H1 (cell line): ENCODE data around the gene WDR27. TPM values are rescaled to one million over a fixed set of nuclear protein-coding genes. Genes with fewer than 3 reads are reported as not detected.

Experiments used
- CTCF ChIA-PET: fragments of 300-600 bp; sonication (Branson Sonifier 250); formaldehyde crosslinking; loops from one replicate; lab custom pipeline; 2021; ENCODE audit not compliant: partially characterized antibody; lab: Charles Lee
- POLR2A ChIA-PET: fragments of 300-600 bp; sonication (Branson Sonifier 250); formaldehyde crosslinking; loops from one replicate; lab custom pipeline; 2021; ENCODE audit warnings: inconsistent platforms; ENCODE audit not compliant: partially characterized antibody; lab: Charles Lee
- DNase-seq, 2 experiments: peaks; one replicate each; pipeline versions ENCODE4 v3.0.0 to v3.0.0-alpha.2; 2010 to 2022; ENCODE audit warnings: low spot score in 2 of 2, low read depth in 1 of 2, mixed read lengths in 1 of 2
- FAIRE-seq: peaks from 2 replicates; lab custom pipeline; 2011; peaks lifted over from hg19 to GRCh38; lab: Jason Lieb, UNC
- H2AFZ ChIP-seq: 2 replicates; pipeline ENCODE4 v1.8.1; 2012; ENCODE audit warnings: low read length, inconsistent platforms
- H2AK5ac ChIP-seq: 2 replicates; pipeline ENCODE4 v1.6.1; 2013; ENCODE audit warnings: low read depth, low read length
- H2BK120ac ChIP-seq: replicated peaks from 2 replicates; pipeline ENCODE3; 2013; ENCODE audit warnings: low read depth, low read length, inconsistent platforms
- H2BK12ac ChIP-seq: 2 replicates; pipeline ENCODE4 v1.6.1; 2013; ENCODE audit warnings: low read depth, low read length
- H2BK15ac ChIP-seq: 2 replicates; pipeline ENCODE4 v1.6.1; 2013; ENCODE audit warnings: low read length
- H2BK20ac ChIP-seq: 2 replicates; pipeline ENCODE4 v1.6.1; 2013; ENCODE audit warnings: low read length
- H2BK5ac ChIP-seq: 2 replicates; pipeline ENCODE4 v1.6.1; 2013; ENCODE audit warnings: low read depth, low read length
- H3K14ac ChIP-seq: 2 replicates; pipeline ENCODE4 v1.6.1; 2013; ENCODE audit warnings: inconsistent platforms; ENCODE audit not compliant: insufficient read length
- H3K18ac ChIP-seq: 2 replicates; pipeline ENCODE4 v1.6.1; 2013; ENCODE audit warnings: low read length; ENCODE audit errors: extremely low read depth
- H3K23ac ChIP-seq: 2 replicates; pipeline ENCODE4 v1.6.1; 2013; ENCODE audit warnings: inconsistent platforms; ENCODE audit not compliant: insufficient read length
- H3K23me2 ChIP-seq: 2 replicates; pipeline ENCODE4 v1.6.1; 2013; ENCODE audit warnings: low read depth, low read length
- H3K27ac ChIP-seq: 2 replicates; pipeline ENCODE4 v1.6.1; 2011; ENCODE audit warnings: low read depth, low read length, inconsistent platforms
- H3K27me3 ChIP-seq, 4 experiments: replicated peaks in 1 of 4; 1 replicate in 1 of 4; 2 replicates in 3 of 4; pipeline versions ENCODE4 v1.6.1 to v1.8.1; 2011 to 2013; ENCODE audit warnings: low read length in 3 of 4, mild to moderate bottlenecking in 3 of 4, inconsistent platforms in 2 of 4, mixed read lengths in 2 of 4, moderate library complexity in 1 of 4; ENCODE audit not compliant: control insufficient read depth in 3 of 4, insufficient read depth in 3 of 4; ENCODE audit errors: extremely low read depth in 1 of 4
- H3K36me3 ChIP-seq, 4 experiments: 2 replicates each; pipeline versions ENCODE4 v1.6.1 to v1.8.1; 2011 to 2013; ENCODE audit warnings: mild to moderate bottlenecking in 4 of 4, low read length in 3 of 4, moderate library complexity in 2 of 4, control low read depth in 1 of 4, inconsistent platforms in 1 of 4; ENCODE audit not compliant: insufficient read depth in 4 of 4, control insufficient read depth in 2 of 4
- H3K4ac ChIP-seq: replicated peaks from 2 replicates; pipeline ENCODE3; 2013; ENCODE audit warnings: low read length, low read depth, mixed read lengths, inconsistent platforms; ENCODE audit not compliant: insufficient read length
- H3K4me1 ChIP-seq, 4 experiments: replicated peaks in 1 of 4; 1 replicate in 1 of 4; 2 replicates in 3 of 4; pipeline versions ENCODE4 v1.6.1 to v1.8.1; 2011 to 2013; ENCODE audit warnings: low read length in 3 of 4, inconsistent platforms in 2 of 4, mixed read lengths in 1 of 4; ENCODE audit not compliant: insufficient read depth in 4 of 4, control insufficient read depth in 3 of 4
- H3K4me2 ChIP-seq, 2 experiments: 2 replicates each; pipeline versions ENCODE4 v1.6.1 to v1.8.1; 2011 to 2013; ENCODE audit warnings: low read depth in 2 of 2, low read length in 2 of 2, control low read depth in 1 of 2, inconsistent platforms in 1 of 2, mild to moderate bottlenecking in 1 of 2; ENCODE audit not compliant: insufficient read depth in 1 of 2
- H3K4me3 ChIP-seq, 4 experiments: fragments of 200-600, 300-600 bp in 1 of 4; sonication (generic), shearing (Covaris generic), sonication (Bioruptor Twin) in 1 of 4; 2 replicates each; pipeline versions ENCODE4 v1.5.1 to v1.8.1; 2011 to 2016; ENCODE audit warnings: low read length in 4 of 4, low read depth in 3 of 4, control low read depth in 2 of 4, inconsistent platforms in 2 of 4, mild to moderate bottlenecking in 2 of 4, mixed read lengths in 1 of 4, moderate library complexity in 1 of 4; ENCODE audit not compliant: insufficient read depth in 2 of 4; ENCODE audit errors: extremely low read depth in 1 of 4
- H3K56ac ChIP-seq: replicated peaks from 2 replicates; pipeline ENCODE3; 2013; ENCODE audit warnings: low read depth, mild to moderate bottlenecking, mixed read lengths, low read length, inconsistent platforms; ENCODE audit not compliant: insufficient read length
- H3K79me1 ChIP-seq: 2 replicates; pipeline ENCODE4 v1.6.1; 2013; ENCODE audit warnings: low read depth, low read length, control low read depth
- H3K79me2 ChIP-seq, 2 experiments: 2 replicates each; pipeline versions ENCODE4 v1.6.1 to v1.8.1; 2012 to 2013; ENCODE audit warnings: low read length in 2 of 2, mild to moderate bottlenecking in 2 of 2, inconsistent platforms in 1 of 2; ENCODE audit not compliant: insufficient read depth in 2 of 2, control insufficient read depth in 1 of 2
- H3K9ac ChIP-seq, 4 experiments: replicated peaks in 1 of 4; 1 replicate in 1 of 4; 2 replicates in 3 of 4; pipeline versions ENCODE4 v1.6.1 to v1.8.1; 2011 to 2013; ENCODE audit warnings: low read depth in 3 of 4, low read length in 3 of 4, control low read depth in 2 of 4, mild to moderate bottlenecking in 2 of 4, moderate library complexity in 2 of 4, inconsistent platforms in 1 of 4; ENCODE audit errors: extremely low read depth in 1 of 4
- H3K9me3 ChIP-seq, 2 experiments: 2 replicates each; pipeline versions ENCODE4 v1.6.1 to v1.8.1; 2012 to 2013; ENCODE audit warnings: mild to moderate bottlenecking in 2 of 2, moderate library complexity in 2 of 2, control low read depth in 1 of 2, inconsistent platforms in 1 of 2, low read depth in 1 of 2, low read length in 1 of 2, mixed read lengths in 1 of 2; ENCODE audit not compliant: insufficient read depth in 2 of 2
- H4K20me1 ChIP-seq, 2 experiments: replicated peaks in 1 of 2; 2 replicates each; pipeline versions ENCODE3 to v1.8.1; 2011 to 2013; ENCODE audit warnings: inconsistent platforms in 2 of 2, low read length in 2 of 2, mild to moderate bottlenecking in 1 of 2; ENCODE audit not compliant: insufficient read depth in 2 of 2, control insufficient read depth in 1 of 2
- H4K5ac ChIP-seq: 2 replicates; pipeline ENCODE4 v1.6.1; 2013; ENCODE audit warnings: low read length, low read depth, mixed read lengths, inconsistent platforms; ENCODE audit not compliant: insufficient read length
- H4K8ac ChIP-seq: 2 replicates; pipeline ENCODE4 v1.8.0; 2013; ENCODE audit warnings: mild to moderate bottlenecking, moderate library complexity, low read length, inconsistent platforms; ENCODE audit not compliant: insufficient read depth; ENCODE audit errors: extremely low read depth
- H4K91ac ChIP-seq: replicated peaks from 2 replicates; pipeline ENCODE3; 2013; ENCODE audit warnings: low read length, mixed read lengths, inconsistent platforms; ENCODE audit not compliant: insufficient read length
- ZNF274 ChIP-seq: IDR thresholded peaks from 2 replicates; pipeline ENCODE4 v1.7.0; 2012; ENCODE audit warnings: low read length, borderline replicate concordance; ENCODE audit errors: extremely low read depth
- WGBS, 2 experiments: shearing (Covaris generic) in 1 of 2; methylation state at CpG; one replicate each; pipeline versions ENCODE4 v1.1.6 to v1.1.7; 2013 to 2015; ENCODE audit warnings: low lambda C conversion rate in 2 of 2, mixed read lengths in 2 of 2, inconsistent platforms in 1 of 2, low coverage in 1 of 2, missing lambda C conversion rate in 1 of 2; ENCODE audit not compliant: insufficient replicate concordance in 2 of 2, insufficient coverage in 1 of 2, insufficient read length in 1 of 2; ENCODE audit errors: extremely low coverage in 1 of 2, missing lambda C conversion rate in 1 of 2; 5-methylcytosine and 5-hydroxymethylcytosine counted together
- polyA plus RNA-seq, 7 experiments: library from polyadenylated mRNA; depleted of rRNA in 3 of 7; stranded (reverse) in 5 of 7; unstranded in 2 of 7; fragments of >200 nt in 5 of 7; fragments of 200-250 nt in 2 of 7; gene quantifications; 1 replicate in 5 of 7; 2 replicates in 1 of 7; 4 replicates in 1 of 7; pipeline versions ENCODE4 v1.2.1 to v1.2.3, GENCODE V29; 2011 to 2013; ENCODE audit warnings: missing spikeins in 2 of 7, mixed read lengths in 2 of 7
- total RNA-seq: library from RNA; stranded (reverse); fragmentation: NEBNext Ultra II Directional; extraction: Animal tissue kit (Norgen Biotek cat#: 25700); gene quantifications from 2 replicates; pipeline ENCODE4 v1.2.1, GENCODE V29; 2021
- TF ChIP-seq, protein P1 (sequence below): IDR thresholded peaks from 2 replicates; pipeline ENCODE4 v1.6.1; 2011; ENCODE audit warnings: low read depth, mild to moderate bottlenecking, low read length; ENCODE audit not compliant: insufficient read depth

WDR27 gene
- total and polyA plus RNA-seq, 2 of the 8 experiments (the other 6 are each of a cell fraction or from before 2014, with no cell fraction given): 53.6 to 68.6 TPM

DNA sequence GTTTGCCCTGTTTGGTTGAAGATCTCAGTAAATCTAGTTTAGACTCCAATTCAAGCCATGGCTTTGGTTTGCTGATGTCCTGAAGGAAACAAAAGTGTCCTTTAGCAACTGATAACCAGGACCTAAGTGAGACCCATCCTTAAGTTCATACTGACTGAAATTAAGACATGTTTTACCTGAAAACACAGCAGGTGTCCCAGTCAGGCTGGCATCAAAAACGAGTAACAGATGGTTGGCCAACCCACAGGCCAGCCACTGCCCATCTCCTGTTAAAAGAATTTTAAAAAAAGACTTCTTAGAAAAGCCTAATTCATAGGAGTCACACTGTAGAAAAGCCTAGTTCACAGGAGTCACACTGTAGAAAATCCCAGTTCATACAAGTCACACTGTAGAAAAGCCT is 58.3 kb downstream of the WDR27 start:
- H3K23me2 ChIP-seq: no peaks in the 10 kb centered on the region
- no peak overlapping the region for H2BK12ac ChIP-seq
- H3K9me3 ChIP-seq: no peaks in the 10 kb centered on the region
- no peak overlapping the region for H3K14ac ChIP-seq
- H3K4me3 ChIP-seq: no peak overlapping the region
- H3K56ac ChIP-seq: no peak overlapping the region
- no peak overlapping the region for H3K27ac ChIP-seq
- H3K4ac ChIP-seq: no peak overlapping the region
- no peak overlapping the region for H2BK120ac ChIP-seq
- no peak overlapping the region for H4K5ac ChIP-seq
- no peak for DNase-seq
- CTCF ChIA-PET: no interaction called here
- no peaks in the 10 kb centered on the region for H3K79me2 ChIP-seq
- peaks cover 0 to 6% (median 4%) of the 10 kb centered on the region in 4 experiments; a peak in 4 of 8 replicates for H3K36me3 ChIP-seq
- H2BK20ac ChIP-seq: no peak overlapping the region
- no peaks in the 10 kb centered on the region for H3K79me1 ChIP-seq
- no peak overlapping the region for H2AK5ac ChIP-seq
- no peak overlapping the region for H3K9ac ChIP-seq
- POLR2A ChIA-PET: no interaction called here
- H2BK5ac ChIP-seq: no peak overlapping the region
- H2BK15ac ChIP-seq: no peak overlapping the region
- H4K20me1 ChIP-seq: peaks cover 0 to 3% of the 10 kb centered on the region in 2 experiments
- H3K4me2 ChIP-seq: no peak overlapping the region
- no peak overlapping the region for H4K91ac ChIP-seq
- H3K4me1 ChIP-seq: no peaks in the 10 kb centered on the region
- WGBS, 2 experiments: 82% methylated on average over 1 of the region's 1 CpG; no CpG with 5 or more reads in 1 of the 2 experiments
- H4K8ac ChIP-seq: no peak overlapping the region
- no peaks in the 10 kb centered on the region for H3K27me3 ChIP-seq
- H3K23ac ChIP-seq: no peak overlapping the region
- H2AFZ ChIP-seq: no peak overlapping the region
- FAIRE-seq: no peak
- H3K18ac ChIP-seq: no peak overlapping the region
- TF ChIP-seq, protein P1, sequence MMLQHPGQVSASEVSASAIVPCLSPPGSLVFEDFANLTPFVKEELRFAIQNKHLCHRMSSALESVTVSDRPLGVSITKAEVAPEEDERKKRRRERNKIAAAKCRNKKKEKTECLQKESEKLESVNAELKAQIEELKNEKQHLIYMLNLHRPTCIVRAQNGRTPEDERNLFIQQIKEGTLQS: no peak
- TF ChIP-seq ZNF274: no peak
